HL-60/S4 treated with phorbol 12-myristate 13-acetate at 8.2 ng/mL for 4 days and 3 days (cell line): Measurements from ENCODE around the gene IFT122.

Experiments
- in situ Hi-C: fragments of 300-500 bp; cut with MboI; formaldehyde crosslinking; loops from 2 replicates; pipeline ENCODE4 v1.15.0; 2022; ENCODE audit warnings: low sequenced_read_pairs

The IFT122 gene

GRCh38 chr3:129567939-129568338, 127.9 kb downstream of the IFT122 start:
- in situ Hi-C loops: no loop called here

DNA sequence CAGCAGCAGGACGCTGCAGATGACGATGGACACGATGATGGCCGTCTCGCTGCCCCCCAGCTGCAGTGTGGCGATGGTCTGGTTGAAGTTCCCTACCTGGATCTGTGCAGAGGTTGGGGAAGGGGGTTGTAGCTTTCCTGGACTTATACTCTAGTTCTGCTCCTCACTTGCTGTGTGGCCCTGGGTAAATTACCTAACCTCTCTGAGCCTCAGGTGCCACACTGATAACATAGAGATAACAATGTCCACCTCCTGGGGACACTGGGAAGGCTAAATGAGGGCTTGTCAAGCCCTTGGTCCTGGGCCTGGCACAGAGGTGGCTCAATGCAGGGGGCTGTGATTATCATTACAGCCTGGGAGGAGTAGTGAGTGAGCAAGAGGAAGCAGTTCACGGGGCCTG, 129.8 kb downstream of the IFT122 start:
- in situ Hi-C loops: no loop called here
